Naive thymus-derived CD4-positive, alpha-beta T cell (primary cell): ENCODE results near the gene EDAR. TPM values are rescaled to one million over a fixed set of nuclear protein-coding genes. Genes with fewer than 3 reads are reported as not detected.

Experiments used
- ATAC-seq: fragments of 150-1000 bp; cut with Tn5 transposase; 2 replicates; pipeline ENCODE4 v1.10.0; 2021; ENCODE audit warnings: mild to moderate bottlenecking, moderate library complexity
- CTCF ChIA-PET: fragments of 350-600 bp; sonication (Branson Sonifier 250); formaldehyde crosslinking; loops from one replicate; lab custom pipeline; 2021; ENCODE audit warnings: antibody characterized with exemption; lab: Charles Lee
- POLR2A ChIA-PET: fragments of 350-600 bp; sonication (Branson Sonifier 250); formaldehyde crosslinking; loops from one replicate; lab custom pipeline; 2021; ENCODE audit warnings: antibody characterized with exemption, inconsistent platforms; lab: Charles Lee
- DNase-seq, 9 donors: peaks; one replicate each; pipeline versions ENCODE4 v3.0.0 to v3.0.0-alpha.2; 2020 to 2022; ENCODE audit warnings: mixed read lengths in 1 of 9
- H3K27ac ChIP-seq: one replicate; pipeline ENCODE4 v1.7.0; 2013; ENCODE audit warnings: mild to moderate bottlenecking, low read depth, low read length, moderate library complexity
- H3K27me3 ChIP-seq, 2 donors: one replicate each; pipeline ENCODE4 v1.7.0; 2013; ENCODE audit warnings: low read length in 2 of 2, mild to moderate bottlenecking in 2 of 2, moderate library complexity in 2 of 2; ENCODE audit not compliant: control insufficient read depth in 2 of 2, insufficient read depth in 2 of 2
- H3K36me3 ChIP-seq, 3 experiments: 1 replicate in 2 of 3; 2 replicates in 1 of 3; pipeline ENCODE4 v1.7.0; 2013; ENCODE audit warnings: low read length in 3 of 3, mild to moderate bottlenecking in 3 of 3, moderate library complexity in 1 of 3; ENCODE audit not compliant: insufficient read depth in 3 of 3, control insufficient read depth in 2 of 3
- H3K4me1 ChIP-seq, 2 donors: one replicate each; pipeline ENCODE4 v1.7.0; 2013; ENCODE audit warnings: low read length in 2 of 2, mild to moderate bottlenecking in 2 of 2, moderate library complexity in 1 of 2; ENCODE audit not compliant: control insufficient read depth in 2 of 2, insufficient read depth in 2 of 2
- H3K4me3 ChIP-seq: 2 replicates; pipeline ENCODE4 v1.7.0; 2013; ENCODE audit warnings: mild to moderate bottlenecking, low read length
- H3K9me3 ChIP-seq, 3 experiments: 1 replicate in 2 of 3; 2 replicates in 1 of 3; pipeline ENCODE4 v1.7.0; 2013; ENCODE audit warnings: low read length in 3 of 3; ENCODE audit not compliant: control insufficient read depth in 2 of 3
- H3K27ac Mint-ChIP-seq, 9 donors: one replicate each; pipeline ENCODE4 v1.8.0; 2020 to 2022; ENCODE audit warnings: mixed read lengths in 9 of 9, mild to moderate bottlenecking in 8 of 9, moderate library complexity in 5 of 9, inconsistent platforms in 2 of 9
- H3K27me3 Mint-ChIP-seq, 5 donors: one replicate each; pipeline ENCODE4 v1.8.0; 2021 to 2022; ENCODE audit warnings: mixed read lengths in 5 of 5, mild to moderate bottlenecking in 1 of 5
- H3K36me3 Mint-ChIP-seq, 5 donors: one replicate each; pipeline ENCODE4 v1.8.0; 2020 to 2022; ENCODE audit warnings: mixed read lengths in 5 of 5, mild to moderate bottlenecking in 3 of 5, inconsistent platforms in 1 of 5
- H3K4me1 Mint-ChIP-seq, 7 donors: one replicate each; pipeline ENCODE4 v1.8.0; 2020 to 2022; ENCODE audit warnings: mixed read lengths in 7 of 7, mild to moderate bottlenecking in 3 of 7, inconsistent platforms in 1 of 7
- H3K4me3 Mint-ChIP-seq, 10 donors: one replicate each; pipeline ENCODE4 v1.8.0; 2020 to 2022; ENCODE audit warnings: mild to moderate bottlenecking in 10 of 10, mixed read lengths in 10 of 10, moderate library complexity in 6 of 10, inconsistent platforms in 2 of 10
- H3K9me3 Mint-ChIP-seq, 11 donors: one replicate each; pipeline ENCODE4 v1.8.0; 2020 to 2022; ENCODE audit warnings: mixed read lengths in 11 of 11, mild to moderate bottlenecking in 4 of 11, inconsistent platforms in 1 of 11, moderate library complexity in 1 of 11
- intact Hi-C, 2 donors: fragments of 100-400 bp; cut with micrococcal nuclease; formaldehyde crosslinking; loops; one replicate each; pipeline ENCODE4 v1.15.1; 2023
- polyA plus RNA-seq, 2 donors: library from polyadenylated mRNA; unstranded; fragments of 300-500 nt; fragmentation: Illumina TruSeq; gene quantifications; one replicate each; pipeline ENCODE4 v1.2.3, GENCODE V29; 2021
- total RNA-seq, 6 experiments: library from RNA in 5 of 6; stranded (reverse) in 5 of 6; gene quantifications; 1 replicate in 5 of 6; 2 replicates in 1 of 6; pipeline ENCODE4 v1.2.3 and lab custom pipeline; 2021 to 2026

The EDAR gene
- total and polyA plus RNA-seq, 7 experiments from 2014 or later = 0.17 to 26.8 (median 21.6) TPM

- peaks cover 0 to 43% (median 20%) of the 10 kb centered on the region in 5 donors for H3K36me3 Mint-ChIP-seq
- no peaks in the 10 kb centered on the region for H3K9me3 Mint-ChIP-seq
- peaks cover 13 to 98% (median 86%) of the 10 kb centered on the region in 7 donors for H3K4me1 Mint-ChIP-seq
- Histone ChIP-seq H3K36me3 (peaks cover 0 to 24% (median 0%) of the 10 kb centered on the region in 3 experiments), H3K27ac (no peak overlapping the region), H3K27me3 (no peaks in the 10 kb centered on the region), H3K4me1 (peaks cover 0 to 45% of the 10 kb centered on the region in 2 donors), H3K4me3 (no peak overlapping the region), H3K9me3 (no peaks in the 10 kb centered on the region)
- ATAC-seq (no peak), DNase-seq (no peak)
- peak overlapping the region in 3 of 10 donors; percentile 2 to 46 (median 12) for H3K4me3 Mint-ChIP-seq
- intact Hi-C loops = no loop called here
- peaks cover 0 to 2% (median 0%) of the 10 kb centered on the region in 5 donors for H3K27me3 Mint-ChIP-seq
- ChIA-PET CTCF (interaction anchor here (2.5 kb wide), 1 partner anchor 11 kb away, joined by 7 read pairs; no protein-coding TSS in a partner anchor), POLR2A (interaction anchor here (1.2 kb wide), 1 partner anchor 11 kb away, joined by 4 read pairs; no protein-coding TSS in a partner anchor)
- H3K27ac Mint-ChIP-seq = peak overlapping the region in 8 of 9 donors; percentile 8 to 90 (median 48)
Measured at GRCh38 chr2:108979461-108979860, 9.6 kb downstream of the EDAR start.

GRCh38 chr2:108978709-108979111 is 10.3 kb downstream of the EDAR start:
- peak overlapping the region in 1 of 10 donors; percentile 39 for H3K4me3 Mint-ChIP-seq
- peaks cover 0 to 37% (median 15%) of the 10 kb centered on the region in 5 donors for H3K36me3 Mint-ChIP-seq
- Histone ChIP-seq H3K27ac (no peak overlapping the region), H3K9me3 (no peaks in the 10 kb centered on the region), H3K27me3 (no peaks in the 10 kb centered on the region), H3K36me3 (peaks cover 0 to 20% (median 0%) of the 10 kb centered on the region in 3 experiments), H3K4me1 (peaks cover 0 to 45% of the 10 kb centered on the region in 2 donors), H3K4me3 (no peak overlapping the region)
- peak overlapping the region in 6 of 9 donors; percentile 15 to 73 (median 55) for H3K27ac Mint-ChIP-seq
- intact Hi-C loops = no loop called here
- POLR2A ChIA-PET = interaction anchor here (0.5 to 1.6 kb wide), 3 partner anchors 8 to 13 kb away, joined by 3 to 5 read pairs (median 4); no protein-coding TSS in a partner anchor
- H3K9me3 Mint-ChIP-seq = no peaks in the 10 kb centered on the region
- CTCF ChIA-PET = interaction anchor here (0.6 to 2.5 kb wide), 2 partner anchors 10 to 22 kb away, joined by 3 to 7 read pairs; no protein-coding TSS in a partner anchor
- H3K27me3 Mint-ChIP-seq = no peaks in the 10 kb centered on the region
- DNase-seq = no peak
- H3K4me1 Mint-ChIP-seq = peaks cover 13 to 96% (median 80%) of the 10 kb centered on the region in 7 donors
- no peak for ATAC-seq

GRCh38 chr2:108975613-108976435 is 13.2 kb downstream of the EDAR start:
- H3K27me3 ChIP-seq = no peaks in the 10 kb centered on the region
- no peak for DNase-seq
- no peak overlapping the region for H3K27ac ChIP-seq
- peaks cover 0 to 24% (median 0%) of the 10 kb centered on the region in 3 experiments for H3K36me3 ChIP-seq
- POLR2A ChIA-PET = interaction anchor here (1.1 to 1.8 kb wide), 2 partner anchors 8 to 97 kb away, joined by 3 to 8 read pairs; no protein-coding TSS in a partner anchor
- H3K9me3 ChIP-seq = no peaks in the 10 kb centered on the region
- ATAC-seq = no peak
- H3K4me1 ChIP-seq = peaks cover 0 to 35% of the 10 kb centered on the region in 2 donors
- H3K4me3 ChIP-seq = no peak overlapping the region
- Mint-ChIP-seq H3K27ac (peak overlapping the region in 8 of 9 donors; percentile 16 to 84 (median 60)), H3K4me3 (peak overlapping the region in 3 of 10 donors; percentile 16 to 32 (median 18)), H3K9me3 (no peaks in the 10 kb centered on the region), H3K36me3 (peaks cover 0 to 38% (median 14%) of the 10 kb centered on the region in 5 donors), H3K27me3 (no peaks in the 10 kb centered on the region), H3K4me1 (peaks cover 4 to 96% (median 78%) of the 10 kb centered on the region in 7 donors)
- CTCF ChIA-PET = interaction anchor here (0.9 to 1.6 kb wide), 3 partner anchors 11 to 13 kb away, joined by 3 to 7 read pairs (median 5); partner anchors contain the start of gene EDAR
- intact Hi-C loops = no loop called here

GRCh38 chr2:108974674-108975073 is 14.3 kb downstream of the EDAR start:
- no peaks in the 10 kb centered on the region for H3K27me3 Mint-ChIP-seq
- Histone ChIP-seq H3K27me3 (no peaks in the 10 kb centered on the region), H3K4me1 (peaks cover 0 to 35% of the 10 kb centered on the region in 2 donors), H3K36me3 (peaks cover 0 to 24% (median 0%) of the 10 kb centered on the region in 3 experiments), H3K9me3 (no peaks in the 10 kb centered on the region), H3K27ac (no peak overlapping the region), H3K4me3 (no peak overlapping the region)
- no peaks in the 10 kb centered on the region for H3K9me3 Mint-ChIP-seq
- intact Hi-C loops = no loop called here
- H3K4me1 Mint-ChIP-seq = peaks cover 4 to 96% (median 79%) of the 10 kb centered on the region in 7 donors
- ChIA-PET CTCF (interaction anchor here (0.6 to 1.6 kb wide), 4 partner anchors 8 to 14 kb away, joined by 3 to 7 read pairs (median 4); partner anchors contain the start of gene EDAR), POLR2A (interaction anchor here (0.6 to 1.1 kb wide), 3 partner anchors 16 to 120 kb away, joined by 3 to 4 read pairs (median 4); no protein-coding TSS in a partner anchor)
- peak overlapping the region in 8 of 9 donors; percentile 25 to 71 (median 58) for H3K27ac Mint-ChIP-seq
- peaks cover 0 to 38% (median 14%) of the 10 kb centered on the region in 5 donors for H3K36me3 Mint-ChIP-seq
- peak overlapping the region in 4 of 10 donors; percentile 25 to 60 (median 42) for H3K4me3 Mint-ChIP-seq
- no peak for DNase-seq
- no peak for ATAC-seq

- Histone ChIP-seq H3K27me3 (no peaks in the 10 kb centered on the region), H3K4me1 (peaks cover 0 to 48% of the 10 kb centered on the region in 2 donors), H3K27ac (no peak overlapping the region), H3K36me3 (peaks cover 0 to 17% (median 0%) of the 10 kb centered on the region in 3 experiments), H3K9me3 (no peaks in the 10 kb centered on the region), H3K4me3 (no peak overlapping the region)
- H3K9me3 Mint-ChIP-seq = no peaks in the 10 kb centered on the region
- intact Hi-C loops = no loop called here
- H3K27ac Mint-ChIP-seq = peak overlapping the region in 5 of 9 donors; percentile 17 to 87 (median 43)
- peaks cover 11 to 96% (median 86%) of the 10 kb centered on the region in 7 donors for H3K4me1 Mint-ChIP-seq
- ChIA-PET POLR2A (no interaction called here), CTCF (interaction anchor here (1.7 kb wide), 1 partner anchor 14 kb away, joined by 4 read pairs; no protein-coding TSS in a partner anchor)
- H3K4me3 Mint-ChIP-seq = peak overlapping the region in 6 of 10 donors; percentile 6 to 79 (median 42)
- ATAC-seq = no peak
- DNase-seq = no peak
- no peaks in the 10 kb centered on the region for H3K27me3 Mint-ChIP-seq
- peaks cover 0 to 27% (median 5%) of the 10 kb centered on the region in 5 donors for H3K36me3 Mint-ChIP-seq
Measured at GRCh38 chr2:108972663-108973062, 16.4 kb downstream of the EDAR start.
